Spleen (tissue), 11 donors: ENCODE measurements around the gene TKFC. TPM values are rescaled to one million over a fixed set of nuclear protein-coding genes. Genes with fewer than 3 reads are reported as not detected.

ENCODE experiments used
- DNase-seq: peaks from one replicate; pipeline ENCODE4 v3.0.0-alpha.2; 2020
- H3K27ac ChIP-seq, 8 donors: fragments of 200-600 bp; sonication (generic) in 7 of 8; 1 replicate in 4 of 8; 2 replicates in 4 of 8; pipeline versions ENCODE4 v1.5.0 to v1.8.0; 2016 to 2021; ENCODE audit warnings: inconsistent platforms in 4 of 8, mild to moderate bottlenecking in 4 of 8, moderate library complexity in 1 of 8
- H3K27me3 ChIP-seq, 7 donors: fragments of 200-600 bp; sonication (generic) in 6 of 7; replicated peaks in 1 of 7; 1 replicate in 4 of 7; 2 replicates in 3 of 7; pipeline versions ENCODE4 v1.5.0 to v1.8.0; 2016 to 2021; ENCODE audit warnings: inconsistent platforms in 3 of 7, mild to moderate bottlenecking in 1 of 7
- H3K36me3 ChIP-seq, 6 donors: fragments of 200-600 bp; sonication (generic) in 5 of 6; 1 replicate in 4 of 6; 2 replicates in 2 of 6; pipeline versions ENCODE4 v1.5.0 to v1.8.0; 2016 to 2021; ENCODE audit warnings: inconsistent platforms in 2 of 6
- H3K4me1 ChIP-seq, 6 donors: fragments of 200-600 bp; sonication (generic) in 5 of 6; 1 replicate in 3 of 6; 2 replicates in 3 of 6; pipeline versions ENCODE4 v1.5.0 to v1.8.0; 2016 to 2021; ENCODE audit warnings: inconsistent platforms in 3 of 6
- H3K4me3 ChIP-seq, 8 donors: fragments of 200-600 bp; sonication (generic) in 7 of 8; 1 replicate in 4 of 8; 2 replicates in 4 of 8; pipeline versions ENCODE4 v1.5.0 to v1.8.0; 2016 to 2021; ENCODE audit warnings: inconsistent platforms in 4 of 8, mild to moderate bottlenecking in 4 of 8, moderate library complexity in 2 of 8
- H3K9me3 ChIP-seq, 8 donors: fragments of 200-600 bp; sonication (generic) in 7 of 8; 1 replicate in 4 of 8; 2 replicates in 4 of 8; pipeline versions ENCODE4 v1.5.0 to v1.8.0; 2016 to 2021; ENCODE audit warnings: inconsistent platforms in 4 of 8
- POLR2A ChIP-seq, 3 donors: fragments of 450-650 bp; IDR thresholded peaks; one replicate each; pipeline ENCODE4 v1.5.1; 2017; ENCODE audit warnings: antibody characterized with exemption in 3 of 3, mild to moderate bottlenecking in 1 of 3
- POLR2AphosphoS5 ChIP-seq, 3 donors: sonication (generic); formaldehyde crosslinking; IDR thresholded peaks; one replicate each; pipeline ENCODE4 v1.5.1; 2017; ENCODE audit warnings: antibody characterized with exemption in 3 of 3
- WGBS, 5 donors: extraction: QIAGEN DNeasy Blood & Tissue Kit in 3 of 5; methylation state at CpG; one replicate each; pipeline versions ENCODE4 v1.1.5 to v1.1.7; 2013 to 2018; 5-methylcytosine and 5-hydroxymethylcytosine counted together
- intact Hi-C: fragments of 100-400 bp; cut with DNase I; formaldehyde crosslinking; loops from one replicate; pipeline ENCODE4 v1.15.0; 2023; ENCODE audit warnings: low total_unique reads
- polyA plus RNA-seq, 3 donors: library from polyadenylated mRNA; stranded (reverse); fragments of 200-250 nt; gene quantifications; one replicate each; pipeline ENCODE4 v1.2.1, GENCODE V29; 2013
- total RNA-seq, 7 donors: library from RNA; depleted of rRNA in 3 of 7; stranded (reverse); fragments of >200 nt in 3 of 7; fragmentation: NEBNext Ultra II Directional in 4 of 7; extraction: Animal tissue kit (Norgen Biotek cat#: 25700) in 4 of 7; gene quantifications; one replicate each; pipeline versions ENCODE4 v1.1.0 to v1.2.1, GENCODE V29; 2016 to 2021
- TF ChIP-seq, protein P1 (sequence below), 11 experiments: fragments of 200-600 bp in 7 of 11; fragments of 450-650 bp in 4 of 11; sonication (generic) in 4 of 11; IDR thresholded peaks in 8 of 11; conservative IDR thresholded peaks in 3 of 11; 1 replicate in 7 of 11; 2 replicates in 4 of 11; pipeline versions ENCODE4 v1.4.0 to v1.8.0; 2016 to 2021; ENCODE audit warnings: antibody characterized with exemption in 11 of 11, inconsistent platforms in 4 of 11, mild to moderate bottlenecking in 1 of 11
- donor health status: healthy with polysubstance abuse.
- donor health status: DM: no; HTN: no; CAD: no; lungs with moderate emphysema.
- donor health status: DM: no; HTN: no; CAD: no.
- donor health status: Bipolar disorder and iron deficiency.
- donor health status: healthy.
- donor health status: DM: no; HTN: no; CAD: no.
- donor health status: DM: yes; HTN: yes; CAD: no.

TKFC gene
- total and polyA plus RNA-seq, 10 donors = 30.6 to 61.5 (median 34.9) TPM

DNA sequence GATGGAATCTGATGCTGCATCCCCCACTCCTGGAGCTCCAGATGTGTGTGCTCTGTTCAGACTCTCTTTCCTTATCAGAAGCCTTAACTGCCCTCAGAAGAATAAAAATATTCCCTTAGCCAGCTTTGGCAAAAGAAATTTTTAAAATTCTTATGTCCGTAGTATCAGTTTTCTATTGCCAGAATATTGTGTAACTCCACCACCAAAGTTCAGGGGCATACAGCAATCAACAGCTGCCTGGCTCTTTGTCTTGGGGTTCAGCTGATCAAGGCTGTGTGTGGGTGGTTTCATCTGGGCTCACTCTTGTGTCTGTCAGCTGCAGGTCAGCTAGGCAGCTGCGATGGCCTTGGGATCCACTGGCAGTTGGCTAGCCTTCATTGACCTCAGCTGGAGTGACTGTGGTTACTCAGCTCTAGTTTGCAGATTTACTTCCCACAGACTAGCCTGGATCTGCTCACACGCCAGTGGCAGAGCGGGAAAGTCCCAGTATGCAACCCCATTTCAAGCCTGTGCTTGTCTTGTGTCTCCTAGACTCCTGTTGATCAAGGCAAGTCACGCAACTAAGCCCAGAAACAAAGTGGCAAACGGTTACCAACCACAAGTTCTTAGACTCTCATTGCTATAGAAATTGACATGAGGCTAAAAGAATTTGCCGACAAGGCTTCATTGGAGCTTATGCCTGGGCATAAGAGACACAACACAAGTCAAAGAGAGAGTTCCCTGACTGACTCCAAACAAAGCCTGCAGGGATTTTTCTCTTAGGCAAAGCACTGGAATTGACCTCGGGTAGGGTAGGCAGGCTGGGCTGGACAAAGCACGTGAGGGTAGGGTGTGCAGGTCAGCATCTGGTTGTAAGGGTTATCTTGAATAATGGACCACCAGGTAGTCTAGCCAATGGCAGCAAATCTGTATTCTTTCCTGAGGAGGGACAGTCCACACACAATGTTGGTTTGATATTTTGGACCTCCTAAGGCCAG, 36.6 kb downstream of the TKFC start:
- H3K27me3 ChIP-seq = no peaks in the 10 kb centered on the region
- peaks cover 0 to 78% (median 52%) of the 10 kb centered on the region in 6 donors for H3K36me3 ChIP-seq
- H3K27ac ChIP-seq = peak overlapping the region in 7 of 8 donors; percentile 22 to 69 (median 51)
- 68 to 85% (median 77%) methylated on average over 9 of the region's 9 CpGs for WGBS, 5 donors
- TF ChIP-seq, protein P1, sequence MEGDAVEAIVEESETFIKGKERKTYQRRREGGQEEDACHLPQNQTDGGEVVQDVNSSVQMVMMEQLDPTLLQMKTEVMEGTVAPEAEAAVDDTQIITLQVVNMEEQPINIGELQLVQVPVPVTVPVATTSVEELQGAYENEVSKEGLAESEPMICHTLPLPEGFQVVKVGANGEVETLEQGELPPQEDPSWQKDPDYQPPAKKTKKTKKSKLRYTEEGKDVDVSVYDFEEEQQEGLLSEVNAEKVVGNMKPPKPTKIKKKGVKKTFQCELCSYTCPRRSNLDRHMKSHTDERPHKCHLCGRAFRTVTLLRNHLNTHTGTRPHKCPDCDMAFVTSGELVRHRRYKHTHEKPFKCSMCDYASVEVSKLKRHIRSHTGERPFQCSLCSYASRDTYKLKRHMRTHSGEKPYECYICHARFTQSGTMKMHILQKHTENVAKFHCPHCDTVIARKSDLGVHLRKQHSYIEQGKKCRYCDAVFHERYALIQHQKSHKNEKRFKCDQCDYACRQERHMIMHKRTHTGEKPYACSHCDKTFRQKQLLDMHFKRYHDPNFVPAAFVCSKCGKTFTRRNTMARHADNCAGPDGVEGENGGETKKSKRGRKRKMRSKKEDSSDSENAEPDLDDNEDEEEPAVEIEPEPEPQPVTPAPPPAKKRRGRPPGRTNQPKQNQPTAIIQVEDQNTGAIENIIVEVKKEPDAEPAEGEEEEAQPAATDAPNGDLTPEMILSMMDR (IDR thresholded peaks at IDR 0.05 in 8 of 11, conservative IDR thresholded peaks at IDR 0.05 in 3 of 11) = no peak
- TF ChIP-seq POLR2AphosphoS5 (IDR thresholded peaks at IDR 0.05) (peak in 2 of 3 donors; percentile 71 to 72), POLR2A (IDR thresholded peaks at IDR 0.05) (no peak)
- intact Hi-C loops = no loop called here
- peaks cover 6 to 31% (median 17%) of the 10 kb centered on the region in 6 donors for H3K4me1 ChIP-seq
- H3K4me3 ChIP-seq = no peak overlapping the region
- H3K9me3 ChIP-seq = peaks cover 0 to 3% (median 0%) of the 10 kb centered on the region in 8 donors
- no peak for DNase-seq

GRCh38 chr11:61370349-61371005, 37.4 kb downstream of the TKFC start:
- TF ChIP-seq, protein P1 (IDR thresholded peaks at IDR 0.05 in 8 of 11, conservative IDR thresholded peaks at IDR 0.05 in 3 of 11) = no peak
- no peak for TF ChIP-seq POLR2A (IDR thresholded peaks at IDR 0.05)
- TF ChIP-seq POLR2AphosphoS5 (IDR thresholded peaks at IDR 0.05) = no peak
- peak overlapping the region in 6 of 8 donors; percentile 12 to 64 (median 50) for H3K27ac ChIP-seq
- H3K36me3 ChIP-seq = peaks cover 0 to 78% (median 47%) of the 10 kb centered on the region in 6 donors
- no peaks in the 10 kb centered on the region for H3K27me3 ChIP-seq
- DNase-seq = no peak
- 77 to 88% (median 79%) methylated on average over 8 of the region's 8 CpGs for WGBS, 5 donors
- H3K4me1 ChIP-seq = peaks cover 6 to 31% (median 17%) of the 10 kb centered on the region in 6 donors
- H3K9me3 ChIP-seq = peaks cover 0 to 7% (median 0%) of the 10 kb centered on the region in 8 donors
- no peak overlapping the region for H3K4me3 ChIP-seq
- intact Hi-C loops = no loop called here

- peaks cover 6 to 31% (median 15%) of the 10 kb centered on the region in 6 donors for H3K4me1 ChIP-seq
- no peak for TF ChIP-seq POLR2A (IDR thresholded peaks at IDR 0.05)
- TF ChIP-seq, protein P1 (IDR thresholded peaks at IDR 0.05 in 8 of 11, conservative IDR thresholded peaks at IDR 0.05 in 3 of 11) = no peak
- no peak for TF ChIP-seq POLR2AphosphoS5 (IDR thresholded peaks at IDR 0.05)
- no peak for DNase-seq
- H3K27ac ChIP-seq = no peak overlapping the region
- H3K36me3 ChIP-seq = peaks cover 0 to 71% (median 29%) of the 10 kb centered on the region in 6 donors
- H3K27me3 ChIP-seq = no peaks in the 10 kb centered on the region
- H3K9me3 ChIP-seq = peaks cover 0 to 7% (median 0%) of the 10 kb centered on the region in 8 donors
- no peak overlapping the region for H3K4me3 ChIP-seq
- intact Hi-C loops = no loop called here
- WGBS, 5 donors = 94 to 98% (median 95%) methylated on average over 8 of the region's 8 CpGs
Measured at GRCh38 chr11:61372659-61373420, 39.8 kb downstream of the TKFC start.
